ENCODE measurements around the gene PSMA7.
A peak's percentile ranks its signal among the peaks of the same experiment; 100 is the strongest.

The PSMA7 gene

GRCh38 chr20:62170536-62170935 is 27.3 kb upstream of the PSMA7 start:
- DNase-seq, result no peak

- DNase-seq, result no peak
These were observed 25.8 kb upstream of the PSMA7 start for GRCh38 chr20:62168890-62169435.

GRCh38 chr20:62168061-62168460 is 24.9 kb upstream of the PSMA7 start:
- no peak for DNase-seq

- no peak for DNase-seq
These were observed 24.3 kb upstream of the PSMA7 start for GRCh38 chr20:62167474-62167873.

- no peak for DNase-seq
These were observed 22.7 kb upstream of the PSMA7 start for GRCh38 chr20:62165762-62166399.

- DNase-seq, result no peak
These were observed 21.9 kb upstream of the PSMA7 start for GRCh38 chr20:62164879-62165761.

- DNase-seq, result no peak
These were observed 21.0 kb upstream of the PSMA7 start for GRCh38 chr20:62163986-62164762.

- DNase-seq, result no peak
These were observed 20.3 kb upstream of the PSMA7 start for GRCh38 chr20:62163485-62163865.

- DNase-seq, result no peak
These were observed 19.7 kb upstream of the PSMA7 start for GRCh38 chr20:62162765-62163484.

GRCh38 chr20:62161347-62161746 is 18.2 kb upstream of the PSMA7 start:
- no peak for DNase-seq

GRCh38 chr20:62160876-62161275 is 17.7 kb upstream of the PSMA7 start:
- no peak for DNase-seq

- no peak for DNase-seq
These were observed 17.1 kb upstream of the PSMA7 start for GRCh38 chr20:62160253-62160652.

- DNase-seq, result no peak
These were observed 16.6 kb upstream of the PSMA7 start for GRCh38 chr20:62159839-62160238.

GRCh38 chr20:62159052-62159451 is 15.9 kb upstream of the PSMA7 start:
- DNase-seq, result no peak

GRCh38 chr20:62158541-62158940 is 15.3 kb upstream of the PSMA7 start:
- no peak for DNase-seq

GRCh38 chr20:62158088-62158400 is 14.8 kb upstream of the PSMA7 start:
- no peak for DNase-seq

- DNase-seq, result no peak
These were observed 14.3 kb upstream of the PSMA7 start for GRCh38 chr20:62157387-62158087.

- DNase-seq, result peak; percentile 65
These were observed 13.6 kb upstream of the PSMA7 start for GRCh38 chr20:62156592-62157386.

GRCh38 chr20:62156254-62156556 is 13.0 kb upstream of the PSMA7 start:
- no peak for DNase-seq

GRCh38 chr20:62155428-62156253 is 12.4 kb upstream of the PSMA7 start:
- DNase-seq, result no peak

All from activated CD4-positive, alpha-beta T cell treated with anti-CD3 and anti-CD28 coated beads for 1 hour (primary cell).